ENCODE measurements around the gene KCNQ1. TPM values are rescaled to one million over a fixed set of nuclear protein-coding genes. Genes with fewer than 3 reads are reported as not detected.

The KCNQ1 gene
- total and polyA plus RNA-seq, 2 donors (not counting 1 experiment from before 2014, with no cell fraction given): 21.5 to 28.8 TPM

- H3K27me3 Mint-ChIP-seq: no peaks in the 10 kb centered on the region
Observed at GRCh38 chr11:2746401-2747247, 301.8 kb downstream of the KCNQ1 start.

GRCh38 chr11:2747248-2748027, 302.6 kb downstream of the KCNQ1 start:
- TF ChIP-seq CTCF (IDR thresholded peaks at IDR 0.05): no peak
- TF ChIP-seq EZH2 (IDR thresholded peaks at IDR 0.05; ENCODE audit: borderline replicate concordance, insufficient read depth, low read depth, low read length, poor library complexity, severe bottlenecking): no peak
- intact Hi-C loops (cut with micrococcal nuclease): no loop called here
- no peaks in the 10 kb centered on the region for H3K4me1 Mint-ChIP-seq

More at GRCh38 chr11:2746401-2747247, 301.8 kb downstream of the KCNQ1 start:
- Histone ChIP-seq H3K36me3 (replicated peaks in 1 of 2; ENCODE audit: control extremely low read depth in 1 of 2, control insufficient read depth in 1 of 2, extremely low read depth in 1 of 2, insufficient read depth in 2 of 2, low read length in 1 of 2) (no peaks in the 10 kb centered on the region), H3K9ac (ENCODE audit: low read length) (no peak overlapping the region), H2AFZ (ENCODE audit: insufficient read depth, low read depth, low read length, poor library complexity, severe bottlenecking) (no peak overlapping the region), H4K20me1 (ENCODE audit: control insufficient read depth, insufficient read depth, low read length, poor library complexity, severe bottlenecking) (no peaks in the 10 kb centered on the region), H3K4me3 (ENCODE audit: control extremely low read depth in 1 of 5, extremely low read depth in 1 of 5, insufficient read depth in 1 of 5, low read depth in 2 of 5, low read length in 4 of 5) (no peak overlapping the region), H3K27ac (ENCODE audit: low read length in 2 of 2) (no peak overlapping the region), H3K79me2 (ENCODE audit: control insufficient read depth, insufficient read depth, low read length) (no peaks in the 10 kb centered on the region), H3K9me3 (ENCODE audit: control extremely low read depth in 1 of 3, control insufficient read depth in 2 of 3, insufficient read depth in 1 of 3, low read length in 2 of 3) (peaks cover 0 to 4% (median 0%) of the 10 kb centered on the region in 3 donors), H3K4me2 (replicated peaks; ENCODE audit: low read depth, low read length, poor library complexity, severe bottlenecking) (no peak overlapping the region), H3K4me1 (ENCODE audit: control insufficient read depth in 2 of 2, insufficient read depth in 2 of 2, low read length in 2 of 2) (no peaks in the 10 kb centered on the region), H3K27me3 (replicated peaks in 1 of 4; ENCODE audit: control extremely low read depth in 1 of 4, control insufficient read depth in 3 of 4, insufficient read depth in 4 of 4, low read length in 3 of 4) (no peaks in the 10 kb centered on the region)
- Mint-ChIP-seq H3K27ac (no peak overlapping the region), H3K4me3 (no peak overlapping the region), H3K9me3 (ENCODE audit: insufficient read depth) (no peaks in the 10 kb centered on the region), H3K4me1 (no peaks in the 10 kb centered on the region)
- WGBS (ENCODE audit: insufficient coverage): 89% methylated on average over 18 of the region's 24 CpGs
- intact Hi-C loops (cut with micrococcal nuclease): no loop called here
- CTCF ChIA-PET: no interaction called here
- POLR2A ChIA-PET: no interaction called here
- no peak for TF ChIP-seq EZH2 (IDR thresholded peaks at IDR 0.05; ENCODE audit: borderline replicate concordance, insufficient read depth, low read depth, low read length, poor library complexity, severe bottlenecking)
- DNase-seq (no peak), ATAC-seq (ENCODE audit: low read depth) (no peak)

More at GRCh38 chr11:2747248-2748027, 302.6 kb downstream of the KCNQ1 start:
- Histone ChIP-seq H3K9me3 (ENCODE audit: control extremely low read depth in 1 of 3, control insufficient read depth in 2 of 3, insufficient read depth in 1 of 3, low read length in 2 of 3) (peaks cover 0 to 7% (median 0%) of the 10 kb centered on the region in 3 donors), H3K79me2 (ENCODE audit: control insufficient read depth, insufficient read depth, low read length) (no peaks in the 10 kb centered on the region), H2AFZ (ENCODE audit: insufficient read depth, low read depth, low read length, poor library complexity, severe bottlenecking) (no peak overlapping the region), H3K4me1 (ENCODE audit: control insufficient read depth in 2 of 2, insufficient read depth in 2 of 2, low read length in 2 of 2) (no peaks in the 10 kb centered on the region), H3K9ac (ENCODE audit: low read length) (no peak overlapping the region), H3K36me3 (replicated peaks in 1 of 2; ENCODE audit: control extremely low read depth in 1 of 2, control insufficient read depth in 1 of 2, extremely low read depth in 1 of 2, insufficient read depth in 2 of 2, low read length in 1 of 2) (no peaks in the 10 kb centered on the region), H3K4me2 (replicated peaks; ENCODE audit: low read depth, low read length, poor library complexity, severe bottlenecking) (no peak overlapping the region), H3K27me3 (replicated peaks in 1 of 4; ENCODE audit: control extremely low read depth in 1 of 4, control insufficient read depth in 3 of 4, insufficient read depth in 4 of 4, low read length in 3 of 4) (no peaks in the 10 kb centered on the region), H3K27ac (ENCODE audit: low read length in 2 of 2) (no peak overlapping the region), H3K4me3 (ENCODE audit: control extremely low read depth in 1 of 5, extremely low read depth in 1 of 5, insufficient read depth in 1 of 5, low read depth in 2 of 5, low read length in 4 of 5) (no peak overlapping the region), H4K20me1 (ENCODE audit: control insufficient read depth, insufficient read depth, low read length, poor library complexity, severe bottlenecking) (no peaks in the 10 kb centered on the region)
- Mint-ChIP-seq H3K4me3 (no peak overlapping the region), H3K27me3 (no peaks in the 10 kb centered on the region), H3K27ac (no peak overlapping the region), H3K9me3 (ENCODE audit: insufficient read depth) (no peaks in the 10 kb centered on the region)
- WGBS (ENCODE audit: insufficient coverage): 95% methylated on average over 14 of the region's 16 CpGs
- ChIA-PET POLR2A (no interaction called here), CTCF (no interaction called here)
- DNase-seq (no peak), ATAC-seq (ENCODE audit: low read depth) (no peak)

Measured in B cell (primary cell).